Thyroid gland (tissue), 4 donors: ENCODE data around the gene CACNA2D3.

Experiments
- CTCF ChIP-seq, 6 experiments: fragments of 200-600 bp in 3 of 6; fragments of 450-650 bp in 3 of 6; sonication (generic) in 3 of 6; IDR thresholded peaks; one replicate each; pipeline ENCODE4 v1.5.1; 2016 to 2019; ENCODE audit warnings: antibody characterized with exemption in 6 of 6, mild to moderate bottlenecking in 2 of 6, inconsistent platforms in 1 of 6, moderate library complexity in 1 of 6
- POLR2A ChIP-seq, 2 donors: fragments of 450-650 bp; IDR thresholded peaks; one replicate each; pipeline ENCODE4 v1.6.1; 2017; ENCODE audit warnings: antibody characterized with exemption in 2 of 2, mild to moderate bottlenecking in 2 of 2, moderate library complexity in 1 of 2

GRCh38 chr3:54565956-54566355 lies 443.6 kb downstream of the CACNA2D3 start:
- no peak for TF ChIP-seq POLR2A (IDR thresholded peaks at IDR 0.05)
- TF ChIP-seq CTCF (IDR thresholded peaks at IDR 0.05), result no peak
